ENCODE results near the gene GLRX3.
"Not testable (repeated sequence)": the region's sequence is repeated elsewhere in the genome, so short reads cannot be mapped to it uniquely, and the experiment has no call there.

Gene GLRX3

DNA sequence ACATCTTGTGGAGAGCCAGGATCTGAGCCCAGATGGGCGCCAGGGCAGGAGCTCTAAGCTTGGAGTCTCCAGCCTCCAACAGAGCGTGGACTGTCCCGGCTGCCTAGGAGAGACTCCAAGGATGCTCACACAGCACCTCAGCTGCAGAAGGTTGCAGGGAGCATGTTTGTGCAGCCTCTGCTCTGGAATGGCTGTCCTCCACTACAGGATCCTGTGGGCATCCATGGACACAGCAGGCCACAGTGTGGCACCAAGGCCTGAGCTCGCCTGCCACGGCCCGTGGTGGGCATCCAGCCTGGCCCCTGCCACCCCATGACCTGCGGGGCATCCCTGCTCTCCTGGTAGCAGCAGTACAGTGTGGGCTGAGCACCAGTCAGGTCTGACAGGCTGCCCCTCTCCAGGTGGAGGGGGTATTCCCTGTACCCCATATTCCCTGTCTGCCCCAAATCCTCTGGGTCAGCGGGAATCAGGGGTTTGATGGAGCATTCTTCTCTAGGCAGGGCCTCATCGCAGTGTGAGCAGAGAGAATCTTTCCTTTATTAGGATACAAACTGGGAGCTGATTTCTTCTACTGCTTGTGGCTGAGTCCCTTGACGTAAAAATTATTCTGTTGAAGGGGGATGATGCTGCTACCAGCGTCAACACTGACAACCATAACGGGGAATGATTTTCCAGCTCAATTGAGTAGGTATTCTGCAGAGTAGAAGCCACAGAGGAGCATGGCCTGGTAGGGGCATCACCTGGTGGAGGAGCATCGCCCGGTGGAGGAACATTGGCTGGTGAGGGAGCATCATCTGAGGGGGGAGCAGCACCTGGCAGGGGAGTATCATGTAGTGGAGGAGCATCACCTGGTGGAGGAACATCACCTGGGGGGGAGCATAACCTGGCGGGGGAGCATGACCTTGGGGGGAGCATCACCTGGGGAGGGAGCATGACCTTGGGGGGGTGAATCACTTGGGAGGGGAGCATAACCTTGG is 60.6 kb downstream of the GLRX3 start:
- DNase-seq (ENCODE audit: insufficient read length, low spot score) (no peak), FAIRE-seq (no peak)
- no peak for TF ChIP-seq POLR2A (IDR thresholded peaks at IDR 0.05; ENCODE audit: low read depth, low read length)

DNA sequence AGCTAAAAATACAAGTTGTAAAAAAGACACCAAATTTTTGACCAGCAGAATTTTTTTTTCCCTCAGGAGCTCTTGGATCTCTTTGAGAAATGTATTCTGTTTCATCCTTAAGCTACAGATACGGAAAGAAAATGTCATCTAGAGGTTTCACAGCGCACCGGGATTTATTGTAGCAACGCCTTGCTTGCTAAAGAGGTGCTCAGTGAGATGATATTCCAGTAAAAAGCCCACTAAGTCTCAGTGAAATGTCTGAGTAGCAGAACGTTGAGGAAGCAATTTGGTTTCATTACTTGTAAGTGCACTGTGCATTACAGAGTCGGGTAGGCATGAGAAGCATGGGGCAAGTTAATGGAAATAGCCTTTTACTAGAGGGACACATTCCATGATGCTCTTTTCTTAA is 62.5 kb downstream of the GLRX3 start:
- DNase-seq (ENCODE audit: insufficient read length, low spot score) (no peak), FAIRE-seq (no peak)
- TF ChIP-seq POLR2A (IDR thresholded peaks at IDR 0.05; ENCODE audit: low read depth, low read length), result no peak

DNA sequence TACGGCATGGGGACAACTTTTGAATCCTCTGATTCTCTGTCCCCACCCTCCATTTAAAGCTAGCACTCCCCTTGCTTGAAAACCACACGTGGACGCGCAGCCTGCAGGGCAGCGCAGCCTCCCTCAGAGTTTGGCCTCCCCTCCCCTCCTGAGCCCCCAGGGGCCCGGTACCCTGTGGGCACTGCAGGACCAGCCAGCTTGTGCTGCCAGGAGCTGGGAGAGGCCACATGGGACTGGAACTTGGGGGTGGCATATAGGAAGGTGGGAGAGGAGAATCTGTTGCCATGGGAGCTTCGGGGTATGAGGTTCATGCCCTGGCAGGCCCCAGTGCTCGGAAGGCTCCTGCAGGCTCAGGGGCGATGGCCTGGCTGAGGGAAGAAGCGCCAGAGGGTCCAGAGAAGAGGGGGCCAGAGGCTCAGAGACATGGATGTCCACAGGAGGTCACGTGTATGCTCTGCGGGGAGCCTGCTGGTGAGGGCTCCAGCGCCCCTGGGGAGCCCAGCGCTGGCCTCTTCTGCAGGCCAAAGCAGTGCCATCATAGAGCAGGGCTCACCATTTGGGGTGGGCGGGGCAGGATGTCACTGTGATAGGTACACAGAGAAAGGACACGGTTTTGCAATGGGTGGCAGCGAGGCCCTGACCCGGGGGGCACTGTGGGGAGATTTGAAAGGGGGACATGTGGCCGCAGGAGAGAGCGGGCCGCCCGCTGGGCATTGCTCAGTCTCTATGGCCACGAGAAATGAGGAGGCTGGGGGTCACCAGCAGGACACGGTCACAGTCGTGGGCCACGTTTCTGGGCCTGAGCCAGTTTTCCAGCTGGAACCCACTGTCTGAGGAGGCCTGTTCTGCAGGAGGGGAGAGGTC is 64.2 kb downstream of the GLRX3 start:
- DNase-seq (ENCODE audit: insufficient read length, low spot score) (no peak), FAIRE-seq (no peak)
- TF ChIP-seq POLR2A (IDR thresholded peaks at IDR 0.05; ENCODE audit: low read depth, low read length), result no peak

DNA sequence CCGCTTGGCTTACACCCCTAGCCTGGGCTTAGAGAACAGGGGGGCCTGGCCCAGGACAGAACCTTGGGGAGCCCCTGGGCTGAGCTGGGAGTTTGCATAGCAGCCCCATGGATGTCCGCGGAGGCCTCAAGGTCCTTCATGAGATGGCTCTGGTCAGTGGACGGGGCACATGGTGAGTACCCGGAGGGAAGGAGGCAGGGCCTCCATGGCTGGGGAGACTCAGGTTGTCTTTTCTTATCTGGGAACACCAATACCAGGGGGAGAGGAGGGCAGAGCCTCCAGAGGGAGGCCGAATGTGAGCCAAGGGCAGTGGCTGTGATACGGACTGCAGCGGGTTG is 64.8 kb downstream of the GLRX3 start:
- DNase-seq (ENCODE audit: insufficient read length, low spot score), result no peak
- FAIRE-seq, result no peak
- TF ChIP-seq POLR2A (IDR thresholded peaks at IDR 0.05; ENCODE audit: low read depth, low read length), result no peak

DNA sequence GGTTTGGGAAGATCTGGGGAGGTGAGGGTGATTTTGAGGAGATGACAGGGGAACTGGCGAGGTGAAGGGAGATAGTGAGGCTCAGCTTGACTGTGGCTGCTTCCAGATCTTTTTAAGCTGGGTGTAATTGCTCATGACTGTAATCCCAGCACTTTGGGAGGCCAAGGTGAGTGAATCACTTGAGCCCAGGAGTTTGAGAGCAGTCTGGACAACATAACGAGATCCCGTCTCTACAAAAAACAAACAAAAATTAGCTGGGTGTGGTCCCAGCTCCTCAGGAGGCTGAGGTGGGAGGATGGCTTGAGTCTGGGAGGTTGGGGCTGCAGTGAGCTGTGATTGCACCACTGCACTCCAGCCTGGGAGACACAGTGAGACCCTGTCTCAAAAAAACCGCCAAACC is 66.0 kb downstream of the GLRX3 start:
- not testable (repeated sequence) for FAIRE-seq; DNase-seq (ENCODE audit: insufficient read length, low spot score)

DNA sequence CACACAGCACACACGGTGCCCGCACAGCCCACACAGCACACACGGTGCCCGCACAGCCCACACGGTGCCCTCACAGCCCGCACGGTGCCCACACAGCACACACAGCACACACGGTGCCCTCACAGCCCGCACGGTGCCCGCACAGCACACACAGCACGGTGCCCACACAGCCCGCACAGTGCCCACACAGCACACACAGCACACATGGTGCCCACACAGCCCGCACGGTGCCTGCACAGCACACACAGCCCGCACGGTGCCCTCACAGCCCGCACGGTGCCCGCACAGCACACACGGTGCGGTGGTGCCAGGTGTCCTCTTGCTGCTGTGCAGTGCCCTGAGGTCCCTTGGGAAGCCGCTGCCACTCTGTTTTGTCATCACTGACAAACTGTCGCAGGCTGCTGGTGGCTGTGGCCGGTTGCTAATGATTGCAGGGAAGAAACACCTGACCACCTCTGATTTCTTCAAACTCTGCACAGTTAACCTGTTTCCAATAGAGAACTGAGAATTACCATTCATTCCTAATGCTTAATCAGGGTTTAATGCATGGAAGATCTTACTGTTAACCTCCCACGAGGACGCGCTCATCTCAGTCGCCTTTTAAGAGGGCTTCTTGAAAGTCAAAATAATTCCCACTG is 66.9 kb downstream of the GLRX3 start:
- FAIRE-seq (no peak), DNase-seq (ENCODE audit: insufficient read length, low spot score) (no peak)
- TF ChIP-seq POLR2A (IDR thresholded peaks at IDR 0.05; ENCODE audit: low read depth, low read length), result no peak

DNA sequence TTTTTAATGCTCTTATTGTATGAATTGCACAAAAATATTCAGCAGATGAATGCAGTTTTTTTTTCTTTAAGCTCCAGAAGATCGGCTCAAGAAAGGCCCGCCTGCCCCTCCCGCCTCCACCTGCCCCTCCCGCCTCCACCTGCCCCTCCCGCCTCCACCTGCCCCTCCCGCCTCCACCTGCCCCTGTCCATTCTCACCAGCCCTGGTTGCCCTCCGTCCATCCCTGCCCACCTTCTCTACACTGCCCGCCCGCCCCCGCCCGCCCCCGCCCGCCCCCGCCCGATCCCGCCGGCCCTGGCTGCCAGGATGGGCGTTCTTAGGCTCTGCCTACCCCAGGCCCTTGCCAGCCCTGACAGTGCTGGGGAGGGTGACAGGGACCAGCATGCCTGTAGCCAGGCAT is 67.4 kb downstream of the GLRX3 start:
- TF ChIP-seq POLR2A (IDR thresholded peaks at IDR 0.05; ENCODE audit: low read depth, low read length), result no peak
- FAIRE-seq, result no peak
- no peak for DNase-seq (ENCODE audit: insufficient read length, low spot score)

- DNase-seq (ENCODE audit: insufficient read length, low spot score) (no peak), FAIRE-seq (no peak)
- TF ChIP-seq POLR2A (IDR thresholded peaks at IDR 0.05; ENCODE audit: low read depth, low read length), result no peak
These were observed 70.1 kb downstream of the GLRX3 start for GRCh38 chr10:130206216-130206737.

GRCh38 chr10:130207205-130207604 is 71.0 kb downstream of the GLRX3 start:
- TF ChIP-seq POLR2A (IDR thresholded peaks at IDR 0.05; ENCODE audit: low read depth, low read length), result no peak
- no peak for DNase-seq (ENCODE audit: insufficient read length, low spot score)
- no peak for FAIRE-seq

GRCh38 chr10:130208807-130209206 is 72.6 kb downstream of the GLRX3 start:
- no peak for DNase-seq (ENCODE audit: insufficient read length, low spot score)
- no peak for TF ChIP-seq POLR2A (IDR thresholded peaks at IDR 0.05; ENCODE audit: low read depth, low read length)
- FAIRE-seq, result no peak

DNA sequence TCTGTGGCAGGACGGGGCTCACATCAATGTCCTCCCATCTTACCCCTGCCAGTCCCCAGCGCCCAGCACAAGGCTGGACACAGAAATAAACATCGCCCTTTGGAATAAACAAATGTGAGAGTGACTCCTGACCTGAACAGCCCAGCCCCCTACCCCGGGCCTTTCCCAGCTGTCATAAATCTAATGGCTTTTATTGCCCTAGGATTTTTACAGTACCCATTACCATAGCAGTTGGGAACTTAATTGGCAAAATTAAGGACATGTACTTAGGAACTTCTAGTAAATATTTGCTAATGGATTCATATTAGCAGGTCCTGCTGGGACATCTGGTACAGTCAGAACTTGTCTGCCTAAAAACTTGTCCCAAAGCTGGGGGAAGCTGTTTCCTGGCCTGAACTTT is 76.6 kb downstream of the GLRX3 start:
- FAIRE-seq, result no peak
- DNase-seq (ENCODE audit: insufficient read length, low spot score), result no peak
- no peak for TF ChIP-seq POLR2A (IDR thresholded peaks at IDR 0.05; ENCODE audit: low read depth, low read length)

DNA sequence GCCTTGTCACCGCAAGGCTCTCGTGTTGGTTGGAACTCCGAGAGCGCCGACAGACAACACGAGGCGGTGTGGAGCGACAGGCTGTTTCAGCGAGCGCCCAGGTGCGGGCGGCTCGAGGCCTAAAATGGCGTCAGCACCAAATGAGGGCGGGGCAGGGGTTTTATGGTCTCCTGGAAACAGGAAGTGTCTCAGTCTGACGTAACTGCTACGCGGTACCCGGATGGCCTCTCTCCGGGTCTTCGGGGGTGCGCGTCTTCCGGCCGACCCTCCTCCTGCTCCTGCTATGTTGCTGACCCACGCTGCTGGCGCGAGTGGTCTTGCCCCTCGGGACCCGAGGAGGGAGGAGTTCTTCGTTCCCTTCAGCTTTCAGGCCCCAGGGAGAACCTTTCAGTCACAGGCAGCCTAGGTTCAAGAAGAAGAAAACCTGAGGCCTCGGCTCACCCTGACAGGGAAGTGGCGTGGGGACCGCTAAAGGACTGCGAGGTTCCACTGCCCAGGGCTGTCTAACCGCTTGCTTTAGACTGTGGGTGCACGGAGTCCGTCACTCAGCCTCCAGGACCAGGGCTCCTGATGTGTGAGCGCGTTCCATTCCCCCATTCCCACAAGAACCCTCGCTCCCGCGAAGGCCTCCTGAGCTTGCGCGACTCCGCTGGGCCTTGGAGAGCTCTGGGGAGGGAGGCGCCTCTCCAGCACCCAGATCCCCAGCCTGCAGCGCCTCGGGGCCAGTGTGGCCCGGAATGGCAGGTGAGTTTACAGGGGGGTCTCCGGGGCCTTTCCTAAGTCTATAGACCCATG is 77.3 kb downstream of the GLRX3 start:
- no peak for DNase-seq (ENCODE audit: insufficient read length, low spot score)
- FAIRE-seq, result no peak

GRCh38 chr10:130214431-130214830 is 78.2 kb downstream of the GLRX3 start:
- FAIRE-seq, result no peak
- TF ChIP-seq POLR2A (IDR thresholded peaks at IDR 0.05; ENCODE audit: low read depth, low read length), result no peak
- DNase-seq (ENCODE audit: insufficient read length, low spot score), result no peak

More for the DNA sequence above, 77.3 kb downstream of the GLRX3 start:
- TF ChIP-seq POLR2A (IDR thresholded peaks at IDR 0.05; ENCODE audit: low read depth, low read length), result no peak
